HG02610 (cell line): ENCODE data around the gene ATP5F1C.

Experiments
- ATAC-seq: cut with Tn5 transposase; IDR thresholded peaks from one replicate; pipeline ENCODE4 v1.9.1; 2021; ENCODE audit warnings: mild to moderate bottlenecking, moderate library complexity; ENCODE audit not compliant: unreplicated experiment

The ATP5F1C gene

DNA sequence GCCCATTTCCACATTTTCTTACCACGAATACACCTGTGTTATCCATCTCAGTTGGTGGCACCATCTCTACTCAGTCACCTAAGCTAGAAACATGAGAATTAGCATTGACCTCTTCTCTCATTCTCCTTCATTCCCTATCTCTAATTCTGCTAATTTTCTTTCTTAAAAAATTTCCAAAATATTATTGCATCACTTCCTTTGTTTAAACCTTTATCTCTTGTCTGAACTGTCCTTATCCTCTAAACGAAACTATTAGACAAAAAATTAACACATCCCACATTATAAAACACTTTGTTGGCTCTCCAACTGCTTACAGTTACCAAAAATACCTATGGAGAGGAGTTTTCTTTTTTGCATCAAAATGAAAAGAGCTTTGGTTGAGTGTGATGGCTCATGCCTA, 48.6 kb downstream of the ATP5F1C start:
- no peak for ATAC-seq

DNA sequence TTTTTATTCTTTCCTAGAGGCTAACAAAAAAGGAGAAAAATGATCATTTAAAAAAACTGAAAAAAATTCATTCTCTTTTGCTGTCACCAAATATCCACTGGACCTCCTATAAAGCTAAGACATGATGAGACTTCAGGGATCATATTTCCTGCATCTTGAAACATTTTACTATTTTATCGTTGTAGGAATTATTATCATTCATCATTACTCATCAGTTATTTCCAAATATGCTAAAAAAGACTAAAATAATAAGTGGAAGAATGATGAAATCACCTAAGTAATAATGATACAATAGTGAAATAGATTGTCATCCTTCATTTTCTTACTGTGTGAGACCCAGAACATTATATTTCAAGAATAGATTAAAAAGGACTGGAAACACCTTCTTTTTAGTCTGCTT, 58.6 kb downstream of the ATP5F1C start:
- ATAC-seq: no peak

DNA sequence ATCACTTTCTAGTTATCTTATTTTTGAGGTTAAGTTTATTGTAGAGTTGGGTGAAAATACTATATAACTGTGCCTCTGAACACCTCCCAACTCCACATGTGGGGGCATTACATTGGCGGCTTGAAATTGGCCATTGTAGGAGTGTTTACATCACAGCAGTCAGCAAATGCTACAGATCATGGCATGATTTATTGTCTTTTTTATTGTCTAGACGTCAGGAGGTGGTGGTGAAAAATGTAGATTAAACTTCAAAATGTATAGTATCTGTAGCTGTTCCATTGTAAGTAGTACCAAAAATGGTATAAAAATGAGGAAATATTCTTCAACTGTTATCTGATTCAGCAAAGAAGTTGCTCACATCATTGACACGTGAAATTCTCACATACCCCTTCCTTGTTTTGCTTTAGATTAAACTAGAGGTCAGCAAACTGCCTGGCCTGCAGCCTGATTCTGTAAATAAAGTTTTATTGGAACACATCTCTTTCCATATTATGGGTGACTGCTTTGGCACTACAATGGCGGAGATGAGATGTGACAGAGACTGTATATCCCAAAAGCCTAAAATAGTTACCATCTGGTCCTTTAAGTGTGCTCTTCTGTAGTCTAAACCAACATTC, 65.4 kb downstream of the ATP5F1C start:
- ATAC-seq: no peak

DNA sequence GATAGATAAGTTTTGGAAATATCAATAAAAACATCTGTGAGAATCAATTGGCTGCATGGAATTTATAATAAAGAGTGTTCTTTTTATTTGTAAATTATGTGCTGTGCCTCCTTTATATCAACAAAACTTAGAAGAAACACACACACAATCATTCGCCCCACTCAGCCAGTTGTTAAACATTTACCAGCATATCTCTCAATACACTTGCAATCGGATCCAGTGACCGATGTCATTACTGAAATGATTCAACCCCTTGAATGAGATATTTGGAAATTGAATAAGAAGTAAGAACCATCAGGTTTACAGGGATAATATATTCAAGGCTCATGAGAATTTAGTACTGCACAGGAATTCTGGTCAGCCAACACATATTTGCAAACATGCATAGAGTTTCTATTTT, 65.9 kb downstream of the ATP5F1C start:
- no peak for ATAC-seq

DNA sequence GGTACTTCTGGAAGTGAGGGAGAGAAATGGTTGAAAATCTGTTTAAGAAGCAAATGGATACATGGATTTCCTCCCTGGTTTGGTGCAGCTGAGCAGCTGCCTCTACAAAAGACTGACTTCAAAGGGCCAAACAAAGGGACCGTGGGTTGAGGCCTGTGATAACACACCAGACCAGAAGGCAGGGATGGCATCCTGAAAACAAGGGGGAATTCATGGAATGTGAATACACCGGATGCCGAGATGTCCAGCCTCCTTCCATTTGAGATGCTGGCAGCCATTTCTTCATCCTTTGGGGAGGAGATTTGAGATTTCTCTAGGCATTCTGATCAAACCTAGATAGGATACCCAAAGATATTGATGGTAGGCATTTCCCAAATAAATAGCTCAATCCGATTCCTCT, 67.2 kb downstream of the ATP5F1C start:
- no peak for ATAC-seq

DNA sequence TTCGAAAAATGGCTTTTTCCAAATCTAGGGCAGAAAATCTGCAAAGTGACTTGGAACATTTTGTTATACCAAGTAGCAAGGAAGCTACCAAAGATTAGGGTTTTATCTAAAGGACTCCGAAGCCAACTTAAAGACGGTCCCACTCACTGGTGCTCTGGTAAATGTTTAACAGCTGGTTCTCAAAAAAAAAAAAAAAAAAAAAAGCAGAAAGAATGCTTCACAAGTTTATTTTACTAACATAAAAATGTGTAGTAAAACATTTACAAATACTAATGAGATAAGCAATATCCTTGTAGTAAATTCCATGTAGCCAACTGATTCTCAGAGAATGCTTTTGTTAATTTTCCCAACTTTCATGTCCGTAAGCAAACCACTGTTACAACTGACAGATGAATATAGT, 68.7 kb downstream of the ATP5F1C start:
- ATAC-seq: no peak

DNA sequence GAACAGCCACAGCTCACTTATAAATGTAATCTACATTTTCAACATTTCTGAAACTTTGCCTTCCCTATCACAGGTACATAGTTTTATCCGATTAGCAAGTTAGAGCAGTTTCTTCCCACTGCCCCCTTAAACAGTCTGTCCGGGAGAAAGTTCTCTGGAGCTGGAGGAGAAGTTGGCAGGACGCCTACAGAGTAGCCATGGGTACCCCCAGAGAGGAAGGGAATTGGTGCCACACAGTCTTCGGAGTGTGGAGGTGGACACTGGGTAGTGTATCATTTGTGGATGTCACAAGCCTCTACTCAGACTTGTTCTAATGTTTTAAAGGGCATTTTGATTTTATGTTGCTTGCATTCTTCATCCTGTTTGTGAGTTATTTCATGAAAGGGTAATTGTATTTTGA, 69.3 kb downstream of the ATP5F1C start:
- ATAC-seq: no peak
